OCI-LY1 (cell line): ENCODE measurements around the gene C13orf46.

Experiments
- H2AFZ ChIP-seq: fragments of 200-600 bp; sonication (generic), shearing (Covaris generic); 2 replicates; pipeline ENCODE4 v1.6.0; 2014; ENCODE audit warnings: antibody characterized with exemption, mild to moderate bottlenecking, low read length
- H3F3A ChIP-seq: fragments of 200-600 bp; sonication (generic), shearing (Covaris generic); 2 replicates; pipeline ENCODE4 v1.6.0; 2014; ENCODE audit warnings: mild to moderate bottlenecking, antibody characterized with exemption, low read length, moderate library complexity; ENCODE audit not compliant: insufficient read depth
- H3K27ac ChIP-seq: fragments of 200-600 bp; sonication (generic); 2 replicates; pipeline ENCODE4 v1.5.1; 2014; ENCODE audit warnings: low read length, mixed run types, mild to moderate bottlenecking, low read depth; ENCODE audit not compliant: poor library complexity, severe bottlenecking
- H3K27me3 ChIP-seq: fragments of 200-600 bp; sonication (generic); 2 replicates; pipeline ENCODE4 v1.6.0; 2014; ENCODE audit warnings: antibody characterized with exemption, mild to moderate bottlenecking, low read length, moderate library complexity; ENCODE audit not compliant: insufficient read depth
- H3K36me3 ChIP-seq: fragments of 200-600 bp; sonication (generic); 2 replicates; pipeline ENCODE4 v1.6.1; 2014; ENCODE audit warnings: mild to moderate bottlenecking, antibody characterized with exemption, low read length, moderate library complexity, mixed read lengths; ENCODE audit not compliant: insufficient read depth
- H3K4me1 ChIP-seq: fragments of 200-600 bp; sonication (generic); 2 replicates; pipeline ENCODE4 v1.5.1; 2014; ENCODE audit warnings: mild to moderate bottlenecking, low read length, moderate library complexity; ENCODE audit not compliant: insufficient read depth, severe bottlenecking
- H3K4me2 ChIP-seq: fragments of 200-600 bp; sonication (generic), shearing (Covaris generic); 2 replicates; pipeline ENCODE4 v1.6.1; 2014; ENCODE audit warnings: low read length
- H3K4me3 ChIP-seq: fragments of 200-600 bp; sonication (generic); 2 replicates; pipeline ENCODE4 v1.5.1; 2014; ENCODE audit warnings: low read length, low read depth, mild to moderate bottlenecking, mixed read lengths; ENCODE audit not compliant: poor library complexity, severe bottlenecking
- H3K79me2 ChIP-seq: fragments of 200-600 bp; shearing (Covaris generic); 2 replicates; pipeline ENCODE4 v1.6.1; 2016; ENCODE audit warnings: mixed run types, low read length, mixed read lengths; ENCODE audit not compliant: insufficient read depth
- H3K9ac ChIP-seq: fragments of 200-600 bp; sonication (generic), shearing (Covaris generic); 2 replicates; pipeline ENCODE4 v1.6.1; 2014; ENCODE audit warnings: mild to moderate bottlenecking, low read length, mixed read lengths
- H3K9me2 ChIP-seq: fragments of 200-600 bp; sonication (generic), shearing (Covaris generic); 2 replicates; pipeline ENCODE4 v1.6.1; 2014; ENCODE audit warnings: low read depth, mild to moderate bottlenecking, low read length, mixed read lengths
- H3K9me3 ChIP-seq: fragments of 200-600 bp; shearing (Covaris generic); 2 replicates; pipeline ENCODE4 v1.6.1; 2014; ENCODE audit warnings: low read length, mixed read lengths
- H4K20me1 ChIP-seq: fragments of 200-600 bp; sonication (generic), shearing (Covaris generic); 2 replicates; pipeline ENCODE4 v1.6.0; 2016; ENCODE audit warnings: mild to moderate bottlenecking, low read length; ENCODE audit not compliant: insufficient read depth
- EZH2 ChIP-seq: fragments of 200-600 bp; sonication (generic), shearing (Covaris generic); IDR thresholded peaks from 2 replicates; pipeline ENCODE4 v1.8.0; 2017; ENCODE audit warnings: borderline replicate concordance, mixed run types, mild to moderate bottlenecking, antibody characterized with exemption, low read length, moderate library complexity, mixed read lengths
- TF ChIP-seq, protein P1 (sequence below): fragments of 200-600 bp; sonication (generic), shearing (Covaris generic); IDR thresholded peaks from 2 replicates; pipeline ENCODE4 v1.5.1; 2017; ENCODE audit warnings: mild to moderate bottlenecking, antibody characterized with exemption, low read length, moderate library complexity, mixed read lengths

C13orf46 gene

DNA sequence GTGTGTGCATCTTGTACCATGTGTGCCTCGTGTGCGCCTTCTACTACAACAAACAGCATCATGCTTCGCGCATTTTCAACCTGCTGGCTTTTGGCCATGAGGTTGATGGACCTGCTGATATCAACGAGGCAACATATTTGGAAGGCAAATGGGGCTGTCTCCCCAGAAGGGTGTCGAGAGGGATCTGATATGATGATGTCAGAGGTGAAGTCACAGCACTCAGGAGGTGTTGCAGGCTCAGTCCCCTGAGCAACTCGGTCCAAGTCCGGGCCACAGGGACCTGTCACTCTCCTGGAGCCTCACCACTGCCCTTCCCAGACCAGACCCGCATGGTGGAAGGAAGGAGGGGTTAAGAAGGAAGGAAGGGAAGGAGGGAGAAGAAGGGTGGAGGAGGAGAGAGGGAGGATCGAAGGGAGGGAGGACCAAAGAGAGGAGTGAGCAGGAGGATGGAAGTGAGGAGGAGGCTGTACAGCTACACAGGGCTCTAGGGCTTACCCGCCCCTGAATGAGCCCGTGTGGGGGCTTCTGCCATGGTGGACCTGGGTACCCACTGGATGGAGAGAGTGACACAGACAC lies 6.7 kb upstream of the C13orf46 start:
- H3F3A ChIP-seq = no peaks in the 10 kb centered on the region
- H4K20me1 ChIP-seq = no peaks in the 10 kb centered on the region
- no peaks in the 10 kb centered on the region for H3K9me2 ChIP-seq
- no peak overlapping the region for H2AFZ ChIP-seq
- H3K4me2 ChIP-seq = no peak overlapping the region
- H3K79me2 ChIP-seq = no peaks in the 10 kb centered on the region
- peaks cover 66% of the 10 kb centered on the region for H3K36me3 ChIP-seq
- no peaks in the 10 kb centered on the region for H3K27me3 ChIP-seq
- H3K9ac ChIP-seq = no peak overlapping the region
- no peak overlapping the region for H3K4me3 ChIP-seq
- no peak overlapping the region for H3K27ac ChIP-seq
- TF ChIP-seq, protein P1, sequence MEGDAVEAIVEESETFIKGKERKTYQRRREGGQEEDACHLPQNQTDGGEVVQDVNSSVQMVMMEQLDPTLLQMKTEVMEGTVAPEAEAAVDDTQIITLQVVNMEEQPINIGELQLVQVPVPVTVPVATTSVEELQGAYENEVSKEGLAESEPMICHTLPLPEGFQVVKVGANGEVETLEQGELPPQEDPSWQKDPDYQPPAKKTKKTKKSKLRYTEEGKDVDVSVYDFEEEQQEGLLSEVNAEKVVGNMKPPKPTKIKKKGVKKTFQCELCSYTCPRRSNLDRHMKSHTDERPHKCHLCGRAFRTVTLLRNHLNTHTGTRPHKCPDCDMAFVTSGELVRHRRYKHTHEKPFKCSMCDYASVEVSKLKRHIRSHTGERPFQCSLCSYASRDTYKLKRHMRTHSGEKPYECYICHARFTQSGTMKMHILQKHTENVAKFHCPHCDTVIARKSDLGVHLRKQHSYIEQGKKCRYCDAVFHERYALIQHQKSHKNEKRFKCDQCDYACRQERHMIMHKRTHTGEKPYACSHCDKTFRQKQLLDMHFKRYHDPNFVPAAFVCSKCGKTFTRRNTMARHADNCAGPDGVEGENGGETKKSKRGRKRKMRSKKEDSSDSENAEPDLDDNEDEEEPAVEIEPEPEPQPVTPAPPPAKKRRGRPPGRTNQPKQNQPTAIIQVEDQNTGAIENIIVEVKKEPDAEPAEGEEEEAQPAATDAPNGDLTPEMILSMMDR = no peak
- H3K4me1 ChIP-seq = no peaks in the 10 kb centered on the region
- no peaks in the 10 kb centered on the region for H3K9me3 ChIP-seq

DNA sequence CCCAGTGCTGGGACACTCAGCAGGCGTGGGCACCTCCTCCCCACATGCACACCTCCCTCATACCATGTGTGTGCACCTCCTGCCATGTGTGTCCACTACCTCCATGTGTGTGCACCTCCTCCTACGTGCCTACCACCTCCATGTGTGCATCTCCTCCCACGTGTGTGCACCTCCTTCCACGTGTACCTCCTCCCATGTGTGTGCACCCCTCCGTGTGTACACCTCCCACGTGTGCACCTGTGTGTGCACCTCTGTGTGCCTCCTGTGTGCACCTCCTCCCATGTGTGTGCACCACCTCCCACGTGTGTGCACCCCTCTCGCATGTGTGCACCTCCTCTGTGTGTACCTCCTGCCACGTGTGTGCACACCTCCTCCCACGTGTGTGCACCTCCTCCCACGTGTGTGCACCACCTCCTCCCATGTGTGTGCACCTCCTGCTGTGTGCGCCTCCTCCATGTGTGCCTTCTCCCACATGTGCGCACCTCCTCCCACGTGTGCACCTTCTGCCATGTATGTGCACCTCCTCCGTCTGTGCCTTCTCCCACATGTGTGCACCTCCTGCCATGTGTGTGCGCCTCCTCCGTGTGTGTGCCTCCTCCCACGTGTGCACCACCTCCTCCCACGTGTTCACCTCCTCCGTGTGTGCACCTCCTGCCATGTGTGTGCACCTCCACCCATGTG lies 6.1 kb upstream of the C13orf46 start:
- H3K36me3 ChIP-seq = peaks cover 73% of the 10 kb centered on the region

DNA sequence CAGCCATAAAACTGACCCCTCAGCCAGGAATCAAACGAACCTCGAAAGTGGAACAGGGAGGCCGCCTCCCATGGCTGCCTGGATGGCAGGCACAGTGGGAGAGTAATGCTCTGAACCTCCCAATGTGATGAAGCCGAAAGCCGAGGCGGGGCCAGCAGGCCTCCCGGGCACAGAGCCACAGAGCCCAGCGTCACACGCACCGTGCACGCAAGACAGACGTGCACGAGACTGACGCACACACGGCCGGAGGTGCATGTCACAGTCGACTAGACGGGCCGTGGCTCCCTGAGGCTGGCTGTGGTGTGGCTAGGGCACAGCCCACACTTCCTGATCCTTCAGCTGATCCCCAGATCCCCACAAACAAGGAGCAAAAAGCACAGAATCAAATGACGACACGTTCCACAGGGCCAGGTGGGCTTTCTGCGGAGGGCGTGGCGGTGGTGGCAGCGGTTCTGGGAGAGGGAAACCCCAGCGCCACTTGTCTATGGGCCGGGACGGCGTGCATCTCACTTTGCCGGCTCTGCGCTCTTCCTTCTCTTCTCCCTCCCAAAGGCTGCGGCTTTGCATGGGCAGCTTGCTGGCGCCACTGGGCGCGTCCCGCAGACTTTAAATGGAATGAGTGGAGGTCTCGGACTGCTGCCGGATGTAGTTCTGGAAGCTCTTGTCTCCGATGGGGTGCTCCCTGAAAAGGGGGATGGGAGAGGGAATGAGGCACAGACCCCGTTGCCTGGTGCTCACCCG lies 5.0 kb upstream of the C13orf46 start:
- H3K4me1 ChIP-seq = no peaks in the 10 kb centered on the region
- no peak overlapping the region for H3K4me3 ChIP-seq
- TF ChIP-seq, protein P1 = no peak
- no peak for TF ChIP-seq EZH2
- H3K27ac ChIP-seq = no peak overlapping the region
- no peaks in the 10 kb centered on the region for H3K79me2 ChIP-seq
- no peaks in the 10 kb centered on the region for H3K9me2 ChIP-seq
- H3K4me2 ChIP-seq = no peak overlapping the region
- no peaks in the 10 kb centered on the region for H3K27me3 ChIP-seq
- no peaks in the 10 kb centered on the region for H3K9me3 ChIP-seq
- H4K20me1 ChIP-seq = no peaks in the 10 kb centered on the region
- no peak overlapping the region for H3K9ac ChIP-seq
- no peak overlapping the region for H2AFZ ChIP-seq
- H3F3A ChIP-seq = no peaks in the 10 kb centered on the region
- H3K36me3 ChIP-seq = peaks cover 79% of the 10 kb centered on the region

More for the DNA sequence above, 6.1 kb upstream of the C13orf46 start:
- H3K9me2 ChIP-seq = no peaks in the 10 kb centered on the region
- no peaks in the 10 kb centered on the region for H3F3A ChIP-seq
- H2AFZ ChIP-seq = no peak overlapping the region
- H3K4me1 ChIP-seq = no peaks in the 10 kb centered on the region
- no peak overlapping the region for H3K4me3 ChIP-seq
- no peak overlapping the region for H3K4me2 ChIP-seq
- H3K9me3 ChIP-seq = no peaks in the 10 kb centered on the region
- no peak overlapping the region for H3K9ac ChIP-seq
- TF ChIP-seq, protein P1 = no peak
- no peak for TF ChIP-seq EZH2
- H3K27ac ChIP-seq = no peak overlapping the region
- H3K79me2 ChIP-seq = no peaks in the 10 kb centered on the region
- no peaks in the 10 kb centered on the region for H3K27me3 ChIP-seq
- H4K20me1 ChIP-seq = no peaks in the 10 kb centered on the region
